Stimulated activated CD4-positive, alpha-beta T cell treated with anti-CD3 and anti-CD28 coated beads, Interleukin-1b, Interleukin-23, amount 100 ng/mL, for 48 hours (primary cell): ENCODE measurements around the gene SHB.

Experiments
- DNase-seq: peaks from one replicate; pipeline ENCODE4 v3.0.0-alpha.2; 2020

SHB gene

GRCh38 chr9:38068701-38069628 is at the start of gene SHB:
Gene SHB (minus strand): TSS chr9:38069227. CDS start chr9:38068645, 582 bp downstream.
- peak; percentile 68 for DNase-seq

- DNase-seq = no peak
These were observed 48.6 kb upstream of the SHB start for GRCh38 chr9:38117651-38118050.

- DNase-seq = no peak
These were observed 45.9 kb upstream of the SHB start for GRCh38 chr9:38114905-38115304.

- no peak for DNase-seq
These were observed 43.4 kb upstream of the SHB start for GRCh38 chr9:38112456-38112855.

- DNase-seq = no peak
These were observed 43.0 kb upstream of the SHB start for GRCh38 chr9:38112049-38112448.

GRCh38 chr9:38110476-38110875 is 41.4 kb upstream of the SHB start:
- no peak for DNase-seq

GRCh38 chr9:38109601-38110000 is 40.6 kb upstream of the SHB start:
- no peak for DNase-seq

GRCh38 chr9:38108326-38108725 is 39.3 kb upstream of the SHB start:
- no peak for DNase-seq

GRCh38 chr9:38107811-38108304 is 38.8 kb upstream of the SHB start:
- DNase-seq = no peak

- no peak for DNase-seq
These were observed 38.4 kb upstream of the SHB start for GRCh38 chr9:38107405-38107804.

- no peak for DNase-seq
These were observed 37.5 kb upstream of the SHB start for GRCh38 chr9:38106488-38106887.

GRCh38 chr9:38103340-38103739 is 34.3 kb upstream of the SHB start:
- DNase-seq = no peak

- no peak for DNase-seq
These were observed 32.4 kb upstream of the SHB start for GRCh38 chr9:38101423-38101822.

GRCh38 chr9:38096238-38096805 is 27.3 kb upstream of the SHB start:
- no peak for DNase-seq

GRCh38 chr9:38094165-38094564 is 25.1 kb upstream of the SHB start:
- no peak for DNase-seq

GRCh38 chr9:38092656-38093055 is 23.6 kb upstream of the SHB start:
- DNase-seq = no peak

GRCh38 chr9:38092200-38092524 is 23.1 kb upstream of the SHB start:
- no peak for DNase-seq

GRCh38 chr9:38091310-38092199 is 22.5 kb upstream of the SHB start:
- no peak for DNase-seq

- no peak for DNase-seq
These were observed 21.1 kb upstream of the SHB start for GRCh38 chr9:38090170-38090569.

- DNase-seq = no peak
These were observed 20.5 kb upstream of the SHB start for GRCh38 chr9:38089387-38090165.

GRCh38 chr9:38088006-38088925 is 19.2 kb upstream of the SHB start:
- DNase-seq = peak; percentile 62
